SHP77 (cell line): Measurements from ENCODE around the gene ZNF135.

ENCODE experiments used
- DNase-seq, 2 experiments: peaks; one replicate each; lab custom pipeline; 2025; lab: John Stamatoyannopoulos, UW

ZNF135 gene

GRCh38 chr19:58046856-58047255 is 12.2 kb upstream of the ZNF135 start:
- DNase-seq: no peak

DNA sequence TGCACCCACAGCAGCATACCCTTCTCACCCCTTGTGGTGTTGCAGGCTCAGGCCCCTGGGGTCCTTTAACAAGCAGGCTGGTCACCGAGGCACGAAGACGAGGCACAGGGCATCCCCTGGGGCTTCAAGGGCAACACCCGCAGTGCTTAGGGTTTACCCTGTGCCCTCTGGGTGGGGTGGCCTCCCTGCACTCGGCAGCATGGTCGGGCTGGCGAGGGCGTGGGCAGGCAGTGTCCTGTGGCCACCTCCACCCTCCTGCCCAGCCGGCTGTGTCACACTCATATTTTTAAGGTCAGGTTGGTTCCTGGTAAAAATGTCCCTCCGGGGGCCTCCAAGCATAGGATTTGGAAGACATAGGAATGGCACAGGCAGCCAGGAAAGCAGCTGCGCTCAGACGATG is 11.4 kb upstream of the ZNF135 start:
- no peak for DNase-seq

GRCh38 chr19:58052256-58052655 is 6.8 kb upstream of the ZNF135 start:
- no peak for DNase-seq

GRCh38 chr19:58053480-58054156 is 5.5 kb upstream of the ZNF135 start:
- DNase-seq: no peak

- DNase-seq: peak in 1 of 2 experiments; percentile 7
Measured at GRCh38 chr19:58054901-58055874, 3.9 kb upstream of the ZNF135 start.

DNA sequence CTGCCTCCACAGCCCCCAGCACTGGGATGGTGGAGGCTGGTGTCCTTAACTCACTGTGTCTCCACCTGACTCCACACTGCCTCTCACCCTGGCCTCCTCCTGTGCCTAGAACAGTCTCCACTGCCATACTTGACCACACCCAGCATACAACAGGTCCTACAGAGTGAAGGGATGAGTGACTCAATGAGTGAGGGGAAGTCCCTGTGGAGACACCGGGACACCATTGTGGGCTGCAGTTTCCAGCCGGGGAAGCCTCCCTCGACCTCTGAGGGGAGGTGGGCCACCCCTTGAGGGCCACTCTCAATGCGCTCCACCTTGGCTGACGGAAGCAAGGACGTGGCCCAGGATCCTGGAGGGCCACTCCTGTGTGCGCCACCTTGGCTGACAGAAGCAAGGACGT is 2.8 kb upstream of the ZNF135 start:
- no peak for DNase-seq

DNA sequence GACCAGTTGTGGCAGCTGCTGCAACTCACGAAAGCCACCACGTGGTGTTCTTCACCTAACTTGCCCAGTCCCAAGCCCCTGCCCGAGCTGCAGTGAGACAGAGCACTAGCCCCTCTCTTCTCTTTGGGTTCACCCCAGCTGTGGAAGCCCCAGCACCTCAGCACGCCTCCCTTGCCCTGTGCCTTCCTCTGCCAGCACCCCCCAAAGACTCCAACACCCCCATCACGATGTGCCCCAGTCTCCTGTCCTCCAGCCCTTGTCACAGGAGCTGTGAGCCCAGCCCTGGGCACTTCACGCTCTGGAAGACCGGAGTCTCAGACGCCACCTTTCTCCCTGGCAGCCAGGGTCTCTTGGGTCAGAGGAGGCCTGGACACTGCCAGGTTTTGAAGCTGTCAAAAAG is 2.2 kb upstream of the ZNF135 start:
- DNase-seq: no peak

GRCh38 chr19:58058467-58058866 is 615 bp upstream of the ZNF135 start:
- DNase-seq: no peak

GRCh38 chr19:58059671-58060078 is 593 bp downstream of the ZNF135 start:
- no peak for DNase-seq

- no peak for DNase-seq
Measured at GRCh38 chr19:58060231-58060630, 1.1 kb downstream of the ZNF135 start.

DNA sequence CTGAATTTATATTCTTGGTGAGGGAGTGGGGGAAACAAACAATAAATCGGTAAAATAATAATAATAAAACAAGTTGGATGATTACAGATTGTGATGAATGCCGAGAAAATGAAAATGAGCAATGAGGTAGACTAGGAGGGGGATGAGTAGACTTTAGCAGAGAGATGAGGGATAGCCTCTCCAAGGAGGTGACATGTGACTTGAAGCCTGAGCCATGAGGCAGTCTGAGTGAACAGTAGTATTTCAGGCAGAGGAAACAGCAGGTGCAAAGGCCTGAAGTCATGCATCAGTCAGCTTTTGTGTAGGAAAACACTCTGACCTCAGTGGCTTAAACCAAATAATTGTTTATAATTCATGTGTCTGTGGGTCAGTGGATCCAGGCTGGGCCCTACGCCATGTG is 4.6 kb downstream of the ZNF135 start:
- no peak for DNase-seq

GRCh38 chr19:58067240-58067912 is 8.3 kb downstream of the ZNF135 start:
- no peak for DNase-seq

GRCh38 chr19:58079792-58080191 is 20.7 kb downstream of the ZNF135 start:
- DNase-seq: no peak

DNA sequence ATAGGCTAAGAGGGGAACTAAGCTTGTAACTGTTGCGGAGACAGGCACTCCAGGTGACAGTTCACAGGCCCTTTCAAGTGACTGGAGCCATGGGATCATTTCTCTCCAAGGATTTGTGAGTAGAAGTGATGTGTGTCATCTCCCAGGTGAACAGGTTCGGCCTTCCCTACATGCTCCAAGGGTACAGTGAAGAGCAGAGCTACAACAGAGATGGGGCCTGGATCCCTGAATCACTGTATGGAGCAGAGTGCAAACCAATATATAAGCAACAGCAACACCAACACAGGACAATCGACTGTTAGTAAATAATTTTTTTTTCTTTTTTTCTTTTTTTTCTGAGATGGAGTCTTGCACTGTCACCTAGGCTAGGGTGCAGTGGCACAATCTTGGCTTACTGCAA is 23.9 kb downstream of the ZNF135 start:
- no peak for DNase-seq

GRCh38 chr19:58084596-58085347 is 25.7 kb downstream of the ZNF135 start:
- no peak for DNase-seq

DNA sequence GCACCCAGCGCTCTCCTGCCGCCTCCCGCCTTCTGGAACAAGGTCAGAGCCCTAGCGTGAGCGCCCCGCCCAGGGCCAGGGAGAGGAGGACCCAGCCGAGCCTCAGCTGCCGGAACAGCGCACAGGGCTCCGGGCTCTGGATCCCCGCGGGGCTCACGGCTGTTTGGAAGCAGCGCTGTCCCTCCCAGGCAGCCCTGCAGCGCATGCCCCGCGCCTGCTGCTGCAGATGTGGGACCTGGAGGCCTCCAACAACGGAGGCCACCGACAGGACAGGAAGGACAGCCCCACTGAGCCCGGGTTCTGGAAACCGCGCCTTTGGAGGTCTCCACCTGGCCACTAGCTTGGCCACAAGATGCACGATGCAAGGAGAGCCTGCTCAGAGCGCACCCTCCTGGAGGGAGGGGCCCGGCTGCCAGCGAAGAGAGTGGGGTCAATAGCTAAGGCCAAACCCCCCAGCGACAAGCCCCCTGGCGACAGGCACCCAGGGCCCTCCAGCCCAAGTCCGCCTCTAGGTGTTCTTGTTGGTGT is 26.3 kb downstream of the ZNF135 start:
- DNase-seq: no peak

GRCh38 chr19:58086825-58087710 is 28.0 kb downstream of the ZNF135 start:
- DNase-seq: no peak

DNA sequence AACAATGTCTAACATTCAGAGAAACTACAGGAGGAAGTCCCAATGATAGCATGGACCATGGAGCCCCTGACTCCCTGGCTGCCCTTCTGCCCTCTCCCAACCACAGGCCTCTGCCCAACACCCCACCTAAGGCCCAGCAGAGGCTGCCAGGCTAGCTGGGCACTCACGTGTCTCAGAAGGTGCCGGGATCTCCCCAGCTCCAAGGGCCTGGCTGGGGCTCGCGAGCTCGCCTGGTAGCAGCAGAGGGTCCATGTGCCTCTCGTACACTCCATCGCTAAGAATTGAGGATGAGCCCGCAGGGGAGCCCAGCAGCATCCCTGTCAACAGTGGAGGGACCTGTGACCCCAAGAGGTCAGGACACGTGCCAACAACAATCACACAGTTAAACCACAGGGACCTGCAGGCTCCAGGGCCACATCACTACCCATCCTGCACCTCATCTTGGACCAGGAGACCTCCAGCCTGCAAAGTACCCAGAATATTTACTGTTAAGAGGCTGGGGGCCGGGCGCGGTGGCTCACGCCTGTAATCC is 29.5 kb downstream of the ZNF135 start:
- no peak for DNase-seq

DNA sequence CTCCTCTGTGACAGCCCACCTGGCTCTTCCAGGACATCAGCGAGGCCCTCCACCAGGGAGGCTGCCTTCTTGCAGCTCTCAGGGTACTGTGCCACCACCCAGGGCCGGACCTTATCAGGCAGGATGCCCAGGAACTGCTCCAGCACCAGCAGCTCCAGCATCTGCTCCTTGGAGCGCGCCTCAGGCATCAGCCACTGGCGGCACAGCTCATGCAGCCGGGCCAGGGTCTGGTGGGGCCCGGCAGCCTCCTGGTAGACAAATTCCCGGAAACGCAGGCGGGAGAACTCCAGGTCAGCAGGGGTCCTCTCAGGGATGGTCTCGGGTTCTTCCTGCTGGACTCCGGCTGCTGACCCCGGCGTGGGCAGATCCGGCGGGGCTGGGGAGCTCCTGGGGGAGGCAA is 30.8 kb downstream of the ZNF135 start:
- DNase-seq: no peak

GRCh38 chr19:58091251-58091995 is 32.3 kb downstream of the ZNF135 start:
- no peak for DNase-seq
